HG02938 (cell line): ENCODE data around the gene TKTL1.

Source experiments
- ATAC-seq: cut with Tn5 transposase; IDR thresholded peaks from one replicate; pipeline ENCODE4 v1.9.1; 2021; ENCODE audit warnings: mild to moderate bottlenecking, moderate library complexity; ENCODE audit not compliant: unreplicated experiment

TKTL1 gene

GRCh38 chrX:154373340-154374306 is 78.0 kb downstream of the TKTL1 start:
- no peak for ATAC-seq

DNA sequence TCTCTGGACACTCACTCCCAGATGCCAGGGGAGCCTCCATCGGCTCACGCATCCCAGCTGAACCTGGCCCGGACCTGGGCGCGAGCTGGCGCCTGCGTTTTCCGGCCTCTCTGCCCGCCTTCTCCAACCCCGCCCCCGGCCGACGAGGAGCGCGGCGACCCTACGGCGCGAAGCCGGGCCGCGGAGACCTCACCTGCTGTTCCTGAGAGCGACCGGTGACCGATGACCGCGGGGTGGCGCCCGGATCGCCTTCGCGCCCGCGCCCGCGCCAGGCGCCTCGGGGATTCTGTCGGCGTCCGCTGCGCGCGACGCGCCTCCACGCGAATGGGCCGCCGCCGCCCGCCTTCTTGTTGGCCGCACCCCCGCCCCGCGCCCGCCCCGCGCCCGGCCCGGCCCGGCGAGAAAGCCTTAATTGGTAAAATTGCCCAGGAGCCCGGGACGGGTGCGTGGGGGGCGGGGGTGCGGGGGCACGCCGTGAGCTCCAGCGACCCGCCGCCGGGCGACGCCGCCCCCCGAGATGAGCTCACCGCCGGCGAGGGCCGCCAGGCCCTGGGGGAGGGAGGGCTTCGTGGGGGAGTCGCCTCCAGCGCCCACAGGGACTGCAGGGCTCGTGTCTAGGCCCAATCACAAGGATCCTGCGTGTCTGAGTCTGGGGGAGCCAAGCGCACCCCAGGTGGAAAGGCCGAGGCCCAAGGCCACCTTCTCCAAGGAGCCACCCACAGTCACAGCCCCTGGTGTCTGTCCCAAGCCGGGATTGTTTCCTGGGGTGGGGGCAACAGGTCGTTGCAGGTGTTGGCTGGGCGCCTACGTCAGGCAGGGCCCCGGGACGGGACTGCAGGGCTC is 78.9 kb downstream of the TKTL1 start, which contains the start of gene FLNA:
FLNA (minus strand) TSS at position 322 of the 843 bp plus-strand sequence. CDS start 3,389 bp downstream, outside the sequence.
- no peak for ATAC-seq

DNA sequence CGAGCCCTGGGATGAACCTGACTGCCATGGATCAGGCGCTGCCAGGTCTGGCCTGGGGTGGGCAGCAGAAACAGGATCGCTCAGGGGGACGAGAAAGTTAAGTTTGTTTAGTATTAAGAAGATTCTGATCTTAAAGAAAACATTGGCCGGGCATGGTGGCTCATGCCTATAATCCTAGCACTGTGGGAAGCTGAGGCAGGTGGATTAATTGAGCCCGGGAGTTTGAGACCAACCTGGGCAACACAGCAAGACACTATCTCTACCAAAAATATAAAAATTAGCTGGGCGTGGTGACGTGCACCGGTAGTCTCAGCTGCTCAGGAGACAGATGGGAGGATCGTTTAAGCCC is 79.5 kb downstream of the TKTL1 start:
- no peak for ATAC-seq

DNA sequence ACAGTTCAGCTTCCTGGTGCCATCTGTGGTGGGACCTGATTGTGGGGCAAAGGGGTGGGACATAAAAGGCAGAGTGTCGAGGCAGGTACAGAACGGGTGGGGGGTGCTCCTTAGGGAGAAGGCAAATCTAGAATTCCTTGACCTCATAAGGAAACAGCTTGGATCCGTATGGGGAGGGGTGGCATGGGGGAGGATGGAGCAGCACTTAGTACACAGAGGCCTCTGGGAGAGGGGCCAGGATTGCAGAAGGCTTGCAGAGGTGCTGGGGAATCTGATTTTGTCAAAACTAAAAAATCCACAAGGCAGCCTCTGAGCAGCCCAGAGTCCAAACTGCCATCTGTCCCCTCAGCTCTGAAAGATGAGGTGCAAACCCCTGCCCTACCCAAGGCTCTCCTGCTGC is 81.2 kb downstream of the TKTL1 start:
- ATAC-seq, result no peak

- ATAC-seq, result no peak
These were observed 82.6 kb downstream of the TKTL1 start for GRCh38 chrX:154378059-154378798.

- ATAC-seq, result peak; percentile 80
These were observed 83.4 kb downstream of the TKTL1 start, which contains the start of gene EMD for GRCh38 chrX:154378799-154379568. Gene EMD, plus strand, starts transcription at chrX:154379295. Its CDS starts 190 bp downstream, at chrX:154379485.

GRCh38 chrX:154379569-154379951 is 84.0 kb downstream of the TKTL1 start:
- no peak for ATAC-seq
